CD4-positive, CD25-positive, alpha-beta regulatory T cell (primary cell): Measurements from ENCODE around the gene STARD13. TPM values are rescaled to one million over a fixed set of nuclear protein-coding genes. Genes with fewer than 3 reads are reported as not detected.

ENCODE experiments used
- ATAC-seq, 2 donors: fragments of 150-1000 bp; cut with Tn5 transposase; one replicate each; pipeline ENCODE4 v1.10.0; 2021; ENCODE audit warnings: low read depth in 2 of 2, moderate number of reproducible peaks in 2 of 2, moderate library complexity in 1 of 2
- DNase-seq, 3 donors: peaks; one replicate each; pipeline versions ENCODE4 v3.0.0 to v3.0.0-alpha.2; 2012 to 2022; ENCODE audit warnings: mixed read lengths in 1 of 3
- H3K27ac ChIP-seq: one replicate; pipeline ENCODE4 v1.7.0; 2013; ENCODE audit warnings: mild to moderate bottlenecking, low read length; ENCODE audit not compliant: insufficient read depth, poor library complexity, severe bottlenecking
- H3K27me3 ChIP-seq: one replicate; pipeline ENCODE4 v1.7.0; 2013; ENCODE audit warnings: low read length; ENCODE audit not compliant: control insufficient read depth, insufficient read depth
- H3K36me3 ChIP-seq: one replicate; pipeline ENCODE4 v1.7.0; 2013; ENCODE audit warnings: mild to moderate bottlenecking, low read length, moderate library complexity; ENCODE audit not compliant: control insufficient read depth, insufficient read depth
- H3K4me1 ChIP-seq: 2 replicates; pipeline ENCODE4 v1.7.0; 2013; ENCODE audit warnings: mild to moderate bottlenecking, low read length; ENCODE audit not compliant: insufficient read depth, control insufficient read depth, poor library complexity, severe bottlenecking
- H3K4me3 ChIP-seq: one replicate; pipeline ENCODE4 v1.7.0; 2013; ENCODE audit warnings: low read depth, mild to moderate bottlenecking, low read length, moderate library complexity
- H3K9me3 ChIP-seq, 2 experiments: 1 replicate in 1 of 2; 2 replicates in 1 of 2; pipeline ENCODE4 v1.7.0; 2013; ENCODE audit warnings: low read length in 2 of 2, mild to moderate bottlenecking in 1 of 2, moderate library complexity in 1 of 2; ENCODE audit not compliant: control insufficient read depth in 2 of 2
- H3K27ac Mint-ChIP-seq, 3 donors: one replicate each; pipeline ENCODE4 v1.8.0; 2020 to 2022; ENCODE audit warnings: mild to moderate bottlenecking in 3 of 3, mixed read lengths in 3 of 3, moderate library complexity in 2 of 3
- H3K27me3 Mint-ChIP-seq: one replicate; pipeline ENCODE4 v1.8.0; 2022; ENCODE audit warnings: mild to moderate bottlenecking, mixed read lengths
- H3K36me3 Mint-ChIP-seq: one replicate; pipeline ENCODE4 v1.8.0; 2020; ENCODE audit warnings: mixed read lengths
- H3K4me1 Mint-ChIP-seq, 4 donors: one replicate each; pipeline ENCODE4 v1.8.0; 2020 to 2022; ENCODE audit warnings: mixed read lengths in 4 of 4, mild to moderate bottlenecking in 1 of 4
- H3K4me3 Mint-ChIP-seq, 4 donors: one replicate each; pipeline ENCODE4 v1.8.0; 2020 to 2022; ENCODE audit warnings: mild to moderate bottlenecking in 4 of 4, mixed read lengths in 4 of 4, moderate library complexity in 3 of 4
- H3K9me3 Mint-ChIP-seq, 7 donors: one replicate each; pipeline ENCODE4 v1.8.0; 2020 to 2022; ENCODE audit warnings: mixed read lengths in 7 of 7, mild to moderate bottlenecking in 3 of 7, moderate library complexity in 2 of 7
- polyA plus RNA-seq, 4 donors: library from polyadenylated mRNA; unstranded; fragments of 300-500 nt; fragmentation: Illumina TruSeq; gene quantifications; one replicate each; pipeline ENCODE4 v1.2.3, GENCODE V29; 2021
- total RNA-seq: library from RNA; stranded (reverse); gene quantifications from one replicate; pipeline ENCODE4 v1.2.3, GENCODE V29; 2022

Gene STARD13, protein sequence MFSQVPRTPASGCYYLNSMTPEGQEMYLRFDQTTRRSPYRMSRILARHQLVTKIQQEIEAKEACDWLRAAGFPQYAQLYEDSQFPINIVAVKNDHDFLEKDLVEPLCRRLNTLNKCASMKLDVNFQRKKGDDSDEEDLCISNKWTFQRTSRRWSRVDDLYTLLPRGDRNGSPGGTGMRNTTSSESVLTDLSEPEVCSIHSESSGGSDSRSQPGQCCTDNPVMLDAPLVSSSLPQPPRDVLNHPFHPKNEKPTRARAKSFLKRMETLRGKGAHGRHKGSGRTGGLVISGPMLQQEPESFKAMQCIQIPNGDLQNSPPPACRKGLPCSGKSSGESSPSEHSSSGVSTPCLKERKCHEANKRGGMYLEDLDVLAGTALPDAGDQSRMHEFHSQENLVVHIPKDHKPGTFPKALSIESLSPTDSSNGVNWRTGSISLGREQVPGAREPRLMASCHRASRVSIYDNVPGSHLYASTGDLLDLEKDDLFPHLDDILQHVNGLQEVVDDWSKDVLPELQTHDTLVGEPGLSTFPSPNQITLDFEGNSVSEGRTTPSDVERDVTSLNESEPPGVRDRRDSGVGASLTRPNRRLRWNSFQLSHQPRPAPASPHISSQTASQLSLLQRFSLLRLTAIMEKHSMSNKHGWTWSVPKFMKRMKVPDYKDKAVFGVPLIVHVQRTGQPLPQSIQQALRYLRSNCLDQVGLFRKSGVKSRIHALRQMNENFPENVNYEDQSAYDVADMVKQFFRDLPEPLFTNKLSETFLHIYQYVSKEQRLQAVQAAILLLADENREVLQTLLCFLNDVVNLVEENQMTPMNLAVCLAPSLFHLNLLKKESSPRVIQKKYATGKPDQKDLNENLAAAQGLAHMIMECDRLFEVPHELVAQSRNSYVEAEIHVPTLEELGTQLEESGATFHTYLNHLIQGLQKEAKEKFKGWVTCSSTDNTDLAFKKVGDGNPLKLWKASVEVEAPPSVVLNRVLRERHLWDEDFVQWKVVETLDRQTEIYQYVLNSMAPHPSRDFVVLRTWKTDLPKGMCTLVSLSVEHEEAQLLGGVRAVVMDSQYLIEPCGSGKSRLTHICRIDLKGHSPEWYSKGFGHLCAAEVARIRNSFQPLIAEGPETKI
- total RNA-seq (not detected), polyA plus RNA-seq (not detected)

DNA sequence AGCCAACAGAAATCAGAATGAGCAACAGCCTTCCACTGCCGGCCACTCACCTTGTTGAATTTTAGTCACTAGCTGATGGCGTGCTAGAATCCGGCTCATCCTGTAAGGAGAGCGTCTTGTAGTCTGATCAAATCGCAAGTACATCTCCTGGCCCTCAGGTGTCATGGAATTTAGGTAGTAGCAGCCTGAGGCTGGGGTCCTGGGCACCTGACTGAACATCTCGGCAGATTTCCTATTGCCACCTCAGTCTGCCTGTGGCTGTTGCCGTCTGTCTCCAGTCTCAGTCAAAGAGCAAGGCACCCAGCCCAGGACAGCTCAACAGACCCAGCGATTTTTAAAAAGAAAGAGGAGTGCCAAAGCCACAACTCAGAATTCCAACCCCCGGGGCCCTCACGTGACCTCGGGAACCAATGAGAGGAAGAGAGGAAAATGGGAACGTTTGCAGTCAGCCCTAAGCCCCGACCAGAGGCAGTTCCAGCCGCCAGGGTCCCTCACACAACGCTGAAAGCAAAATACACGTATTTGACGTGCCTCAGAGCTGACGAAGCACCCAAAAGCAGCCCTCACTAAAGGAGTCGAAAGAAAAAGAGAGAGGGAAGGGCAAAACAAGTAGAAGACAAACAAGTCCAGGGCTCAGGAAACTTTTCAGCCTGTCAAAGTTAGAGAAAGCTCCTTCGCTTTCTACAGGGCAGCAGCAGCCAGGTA lies at the start of gene STARD13:
TSS of gene STARD13 (minus strand) at position 336 of the 705 bp plus-strand sequence. CDS start at position 219, 117 bp downstream.
- ATAC-seq (no peak), DNase-seq (no peak)
- H3K9me3 ChIP-seq, result no peaks in the 10 kb centered on the region
- peak within 1 kb of the TSS in 3 of 4 donors; percentile 24 to 83 (median 67) for H3K4me3 Mint-ChIP-seq
- H3K4me3 ChIP-seq, result peak within 1 kb of the TSS; percentile 21
- peaks cover 0 to 2% (median 0%) of the 10 kb centered on the region in 7 donors for H3K9me3 Mint-ChIP-seq
- H3K4me1 Mint-ChIP-seq, result peaks cover 0 to 18% (median 11%) of the 10 kb centered on the region in 4 donors
- peaks cover 31% of the 10 kb centered on the region for H3K27me3 Mint-ChIP-seq
- no peaks in the 10 kb centered on the region for H3K36me3 Mint-ChIP-seq
- peaks cover 7% of the 10 kb centered on the region for H3K4me1 ChIP-seq
- no peaks in the 10 kb centered on the region for H3K36me3 ChIP-seq
- peak within 1 kb of the TSS in 2 of 3 donors; percentile 13 to 25 for H3K27ac Mint-ChIP-seq
- no peak within 1 kb of the TSS for H3K27ac ChIP-seq
- H3K27me3 ChIP-seq, result peaks cover 36% of the 10 kb centered on the region

- H3K36me3 Mint-ChIP-seq, result no peaks in the 10 kb centered on the region
- ATAC-seq (no peak), DNase-seq (no peak)
- Histone ChIP-seq H3K27ac (no peak overlapping the region), H3K4me3 (no peak overlapping the region), H3K9me3 (no peaks in the 10 kb centered on the region), H3K4me1 (no peaks in the 10 kb centered on the region), H3K27me3 (peaks cover 6% of the 10 kb centered on the region), H3K36me3 (no peaks in the 10 kb centered on the region)
- no peak overlapping the region for H3K4me3 Mint-ChIP-seq
- no peaks in the 10 kb centered on the region for H3K4me1 Mint-ChIP-seq
- H3K9me3 Mint-ChIP-seq, result no peaks in the 10 kb centered on the region
- H3K27ac Mint-ChIP-seq, result no peak overlapping the region
- H3K27me3 Mint-ChIP-seq, result peaks cover 8% of the 10 kb centered on the region
These were observed 49.3 kb upstream of the STARD13 start for GRCh38 chr13:33334831-33335230.

GRCh38 chr13:33331962-33332361 lies 46.4 kb upstream of the STARD13 start:
- no peaks in the 10 kb centered on the region for H3K9me3 Mint-ChIP-seq
- H3K4me3 ChIP-seq, result no peak overlapping the region
- peaks cover 4% of the 10 kb centered on the region for H3K27me3 ChIP-seq
- no peaks in the 10 kb centered on the region for H3K4me1 ChIP-seq
- H3K4me1 Mint-ChIP-seq, result no peaks in the 10 kb centered on the region
- H3K27ac ChIP-seq, result no peak overlapping the region
- no peak overlapping the region for H3K4me3 Mint-ChIP-seq
- H3K9me3 ChIP-seq, result no peaks in the 10 kb centered on the region
- peaks cover 8% of the 10 kb centered on the region for H3K27me3 Mint-ChIP-seq
- no peak overlapping the region for H3K27ac Mint-ChIP-seq
- ATAC-seq (no peak), DNase-seq (no peak)
- no peaks in the 10 kb centered on the region for H3K36me3 Mint-ChIP-seq
- no peaks in the 10 kb centered on the region for H3K36me3 ChIP-seq

- Mint-ChIP-seq H3K27ac (no peak overlapping the region), H3K36me3 (no peaks in the 10 kb centered on the region), H3K9me3 (no peaks in the 10 kb centered on the region), H3K4me1 (no peaks in the 10 kb centered on the region), H3K4me3 (no peak overlapping the region), H3K27me3 (peaks cover 8% of the 10 kb centered on the region)
- H3K27ac ChIP-seq, result no peak overlapping the region
- DNase-seq, result no peak
- no peaks in the 10 kb centered on the region for H3K4me1 ChIP-seq
- ATAC-seq, result no peak
- H3K4me3 ChIP-seq, result no peak overlapping the region
- H3K9me3 ChIP-seq, result no peaks in the 10 kb centered on the region
- no peaks in the 10 kb centered on the region for H3K36me3 ChIP-seq
- peaks cover 4% of the 10 kb centered on the region for H3K27me3 ChIP-seq
These were observed 44.9 kb upstream of the STARD13 start for GRCh38 chr13:33330483-33330882.

GRCh38 chr13:33328701-33329100 lies 43.1 kb upstream of the STARD13 start:
- Histone ChIP-seq H3K4me1 (no peaks in the 10 kb centered on the region), H3K27ac (no peak overlapping the region), H3K4me3 (no peak overlapping the region), H3K36me3 (no peaks in the 10 kb centered on the region), H3K9me3 (no peaks in the 10 kb centered on the region), H3K27me3 (peaks cover 4% of the 10 kb centered on the region)
- Mint-ChIP-seq H3K36me3 (no peaks in the 10 kb centered on the region), H3K27ac (no peak overlapping the region), H3K4me3 (no peak overlapping the region), H3K9me3 (no peaks in the 10 kb centered on the region), H3K4me1 (no peaks in the 10 kb centered on the region), H3K27me3 (peaks cover 8% of the 10 kb centered on the region)
- no peak for DNase-seq
- no peak for ATAC-seq

DNA sequence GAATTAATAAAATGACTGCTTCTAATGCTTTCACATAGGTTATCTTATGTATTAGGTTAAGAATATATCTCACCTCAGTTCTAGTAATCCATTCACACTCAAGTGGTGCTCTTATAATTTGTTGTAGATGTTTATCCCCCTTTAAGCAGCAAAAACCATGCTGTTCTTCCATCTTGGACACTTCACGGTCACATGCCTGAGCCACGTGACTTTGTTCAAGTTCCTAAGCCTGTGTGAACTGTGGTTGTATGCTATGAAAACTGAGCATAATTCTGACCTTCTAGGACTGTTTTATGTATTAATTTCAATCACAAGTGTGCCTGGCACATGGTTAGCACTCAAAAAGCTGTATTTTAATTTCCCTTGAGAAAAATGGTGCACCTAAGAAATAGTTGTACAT lies 41.2 kb upstream of the STARD13 start:
- Mint-ChIP-seq H3K27ac (no peak overlapping the region), H3K36me3 (no peaks in the 10 kb centered on the region)
- no peaks in the 10 kb centered on the region for H3K27me3 ChIP-seq

DNA sequence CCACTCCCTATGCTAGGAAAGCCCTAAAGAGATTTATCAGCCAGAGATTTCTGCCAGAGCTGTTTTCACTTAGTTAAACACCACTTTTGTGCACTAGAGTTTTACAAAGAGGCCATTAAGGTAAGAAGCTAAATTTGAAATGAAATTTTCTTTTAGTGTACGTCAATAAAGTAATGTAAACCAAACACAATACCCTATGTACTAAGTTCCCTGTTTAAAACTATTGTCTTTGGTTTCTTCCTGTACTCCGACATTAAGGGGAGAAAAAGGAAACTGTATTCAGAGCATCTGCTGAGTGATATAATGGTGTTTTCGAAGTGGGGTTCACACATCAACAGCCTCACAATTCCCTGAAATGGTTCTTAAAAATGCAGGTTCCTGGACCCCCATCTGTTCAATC lies 40.7 kb upstream of the STARD13 start:
- H3K4me3 Mint-ChIP-seq, result no peak overlapping the region
- no peak overlapping the region for H3K4me3 ChIP-seq

More for the DNA sequence above, 41.2 kb upstream of the STARD13 start:
- no peaks in the 10 kb centered on the region for H3K9me3 ChIP-seq
- no peaks in the 10 kb centered on the region for H3K9me3 Mint-ChIP-seq
- no peaks in the 10 kb centered on the region for H3K36me3 ChIP-seq
- DNase-seq, result no peak
- no peaks in the 10 kb centered on the region for H3K4me1 ChIP-seq
- H3K4me3 Mint-ChIP-seq, result no peak overlapping the region
- H3K4me3 ChIP-seq, result no peak overlapping the region
- peaks cover 5% of the 10 kb centered on the region for H3K27me3 Mint-ChIP-seq
- H3K27ac ChIP-seq, result no peak overlapping the region
- no peak for ATAC-seq
- no peaks in the 10 kb centered on the region for H3K4me1 Mint-ChIP-seq

More for the DNA sequence above, 40.7 kb upstream of the STARD13 start:
- no peaks in the 10 kb centered on the region for H3K36me3 Mint-ChIP-seq
- H3K27me3 Mint-ChIP-seq, result peaks cover 4% of the 10 kb centered on the region
- no peaks in the 10 kb centered on the region for H3K36me3 ChIP-seq
- no peaks in the 10 kb centered on the region for H3K4me1 ChIP-seq
- no peak overlapping the region for H3K27ac ChIP-seq
- no peaks in the 10 kb centered on the region for H3K9me3 ChIP-seq
- no peak for ATAC-seq
- no peak overlapping the region for H3K27ac Mint-ChIP-seq
- no peaks in the 10 kb centered on the region for H3K4me1 Mint-ChIP-seq
- DNase-seq, result no peak
- H3K27me3 ChIP-seq, result no peaks in the 10 kb centered on the region
- no peaks in the 10 kb centered on the region for H3K9me3 Mint-ChIP-seq
